GM18951 (cell line): ENCODE data around the gene AUTS2.

ENCODE experiments used
- POLR2A ChIP-seq: IDR thresholded peaks from 4 replicates; pipeline ENCODE4 v1.6.1; 2011; ENCODE audit warnings: mild to moderate bottlenecking; ENCODE audit not compliant: insufficient read length, insufficient read depth; ENCODE audit errors: extremely low read depth
- in situ Hi-C: fragments of 300-500 bp; cut with MboI; formaldehyde crosslinking; loops from one replicate; pipeline ENCODE4 v1.12.0; 2022; ENCODE audit warnings: low sequenced_read_pairs, mixed read lengths, inconsistent platforms; ENCODE audit not compliant: unreplicated experiment

AUTS2 gene

GRCh38 chr7:69811476-69812308, 213.4 kb downstream of the AUTS2 start:
- TF ChIP-seq POLR2A: no peak
- in situ Hi-C loops: no loop called here

- in situ Hi-C loops: no loop called here
- no peak for TF ChIP-seq POLR2A
Measured at GRCh38 chr7:69812756-69813155, 214.5 kb downstream of the AUTS2 start.

GRCh38 chr7:69813637-69814240, 215.5 kb downstream of the AUTS2 start:
- TF ChIP-seq POLR2A: no peak
- in situ Hi-C loops: no loop called here

GRCh38 chr7:69814421-69814962, 216.2 kb downstream of the AUTS2 start:
- in situ Hi-C loops: no loop called here
- no peak for TF ChIP-seq POLR2A

GRCh38 chr7:69816501-69816900, 218.2 kb downstream of the AUTS2 start:
- no peak for TF ChIP-seq POLR2A
- in situ Hi-C loops: no loop called here

GRCh38 chr7:69817121-69817520, 218.8 kb downstream of the AUTS2 start:
- in situ Hi-C loops: no loop called here
- TF ChIP-seq POLR2A: no peak

- no peak for TF ChIP-seq POLR2A
- in situ Hi-C loops: no loop called here
Measured at GRCh38 chr7:69817841-69818635, 219.8 kb downstream of the AUTS2 start.

- in situ Hi-C loops: no loop called here
- TF ChIP-seq POLR2A: no peak
Measured at GRCh38 chr7:69818636-69819332, 220.5 kb downstream of the AUTS2 start.

- no peak for TF ChIP-seq POLR2A
- in situ Hi-C loops: no loop called here
Measured at GRCh38 chr7:69819333-69819705, 221.0 kb downstream of the AUTS2 start.

- no peak for TF ChIP-seq POLR2A
Measured at GRCh38 chr7:69820479-69821192, 222.4 kb downstream of the AUTS2 start.

GRCh38 chr7:69822386-69822785, 224.1 kb downstream of the AUTS2 start:
- in situ Hi-C loops: no loop called here

More at GRCh38 chr7:69820479-69821192, 222.4 kb downstream of the AUTS2 start:
- in situ Hi-C loops: no loop called here

GRCh38 chr7:69823151-69823744, 225.0 kb downstream of the AUTS2 start:
- TF ChIP-seq POLR2A: no peak
- in situ Hi-C loops: no loop called here

More at GRCh38 chr7:69822386-69822785, 224.1 kb downstream of the AUTS2 start:
- TF ChIP-seq POLR2A: no peak
